Measurements from ENCODE around the gene ROBO2.

The ROBO2 gene

DNA sequence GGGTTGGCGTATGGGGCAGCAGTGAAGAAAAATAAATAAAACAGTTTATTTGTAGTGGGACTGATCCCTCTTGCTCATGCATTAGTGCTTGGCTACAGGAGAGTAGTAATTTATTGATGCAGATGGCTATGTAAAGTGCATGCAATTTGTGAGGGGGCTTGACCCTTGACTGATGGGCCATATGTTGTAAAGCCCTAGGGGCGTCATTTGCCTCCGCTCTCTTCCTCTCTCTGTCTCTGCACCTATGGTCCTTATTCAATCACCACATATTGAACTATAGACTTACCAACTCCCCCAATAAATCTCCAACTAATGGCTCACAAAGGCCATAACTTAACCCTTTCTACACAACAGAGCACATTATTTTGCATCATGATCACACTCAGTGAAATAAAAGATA is 227.7 kb downstream of the ROBO2 start:
- peak; percentile 95 for DNase-seq

DNA sequence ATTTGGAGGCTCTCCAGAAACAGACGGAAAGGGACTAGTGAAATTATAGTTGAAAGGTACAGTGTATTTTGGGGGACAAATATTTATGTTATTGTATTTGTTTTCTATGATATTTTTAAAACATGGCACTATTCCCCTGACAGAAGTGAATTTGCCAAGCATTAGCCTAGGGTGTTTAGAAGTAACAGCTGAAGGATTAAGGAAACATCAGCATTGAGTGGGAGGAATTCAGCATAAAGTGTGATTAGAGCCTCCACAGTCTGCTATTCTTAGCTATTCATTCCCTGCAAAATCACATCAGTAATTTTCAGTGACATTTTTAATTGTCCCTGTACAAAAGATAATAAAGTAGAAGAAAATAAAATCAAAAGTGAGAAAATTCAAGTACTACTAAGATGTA is 231.4 kb downstream of the ROBO2 start:
- peak; percentile 38 for DNase-seq

DNA sequence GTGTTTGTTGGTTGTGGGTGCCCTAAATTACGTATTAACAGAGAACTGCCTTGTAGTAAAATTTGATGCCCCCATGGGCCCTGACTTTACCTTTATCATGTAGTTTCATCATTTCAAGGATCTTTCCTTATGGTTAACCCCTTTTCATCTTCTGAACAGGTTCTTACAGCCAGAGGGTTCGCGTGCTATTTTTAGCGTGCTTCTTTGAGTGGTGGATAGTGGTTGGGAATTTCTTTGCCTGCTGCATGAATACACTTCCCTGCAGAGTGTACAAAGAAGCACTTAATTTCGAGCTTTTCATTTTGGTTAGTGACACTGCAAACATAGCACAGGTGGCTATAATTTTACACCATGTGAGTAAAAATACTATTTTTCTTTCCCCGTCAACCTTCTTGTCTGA is 231.8 kb downstream of the ROBO2 start:
- peak; percentile 74 for DNase-seq

DNA sequence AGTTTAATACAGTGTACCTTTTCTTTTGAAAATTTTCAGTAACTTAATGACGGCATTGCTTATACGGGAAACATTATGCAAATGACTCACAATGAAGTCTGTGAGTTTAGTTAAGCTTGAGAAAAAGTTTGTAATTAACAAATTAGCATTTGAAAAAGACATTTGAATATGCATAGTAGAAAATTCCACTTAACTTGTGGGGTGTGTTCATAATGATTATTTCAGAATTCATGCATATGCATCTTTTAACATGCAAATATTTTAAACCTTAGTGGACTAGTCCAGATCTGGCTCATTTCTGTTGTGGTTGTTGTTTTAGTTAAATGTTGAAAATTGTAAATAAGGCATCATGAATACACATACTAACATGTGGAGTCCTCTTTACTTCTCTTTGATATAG is 239.4 kb downstream of the ROBO2 start:
- DNase-seq, result no peak

DNA sequence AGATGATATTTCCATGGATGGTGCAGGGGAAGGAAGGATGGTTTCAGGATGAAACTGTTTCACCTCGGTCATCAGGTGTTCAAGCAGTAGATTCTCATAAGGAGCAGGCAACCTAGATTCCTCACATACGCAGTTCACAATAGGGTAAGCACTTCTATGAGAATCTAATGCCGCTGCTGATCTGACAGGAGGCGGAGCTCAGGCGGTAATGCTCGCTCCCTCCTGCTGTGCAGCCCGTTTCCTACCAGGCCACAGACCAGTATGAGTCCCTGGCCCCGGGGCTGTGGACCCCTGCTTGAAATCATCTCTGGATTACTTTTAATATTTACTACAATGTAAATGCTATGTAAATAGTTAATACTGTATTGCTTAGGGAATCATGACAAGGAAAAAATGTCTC is 241.8 kb downstream of the ROBO2 start:
- DNase-seq, result peak; percentile 91

DNA sequence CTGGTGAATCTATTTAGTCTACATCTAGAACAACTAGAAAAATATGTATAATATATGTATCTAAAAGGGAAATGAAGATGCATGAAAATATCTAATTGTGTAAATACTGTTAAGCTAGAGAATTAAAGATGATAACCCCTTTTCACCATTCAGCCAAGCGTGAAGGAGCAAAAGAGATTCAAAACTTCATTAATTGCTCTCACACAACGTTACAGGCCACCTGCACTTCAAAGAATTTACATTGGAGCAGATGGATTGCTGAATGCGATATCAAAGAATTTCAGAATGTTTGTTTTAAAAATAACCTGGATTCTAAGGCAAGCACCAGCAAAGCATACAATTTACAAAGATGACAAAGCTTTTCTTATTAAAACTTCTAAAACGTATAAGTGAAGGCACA is 243.2 kb downstream of the ROBO2 start:
- peak; percentile 75 for DNase-seq

DNA sequence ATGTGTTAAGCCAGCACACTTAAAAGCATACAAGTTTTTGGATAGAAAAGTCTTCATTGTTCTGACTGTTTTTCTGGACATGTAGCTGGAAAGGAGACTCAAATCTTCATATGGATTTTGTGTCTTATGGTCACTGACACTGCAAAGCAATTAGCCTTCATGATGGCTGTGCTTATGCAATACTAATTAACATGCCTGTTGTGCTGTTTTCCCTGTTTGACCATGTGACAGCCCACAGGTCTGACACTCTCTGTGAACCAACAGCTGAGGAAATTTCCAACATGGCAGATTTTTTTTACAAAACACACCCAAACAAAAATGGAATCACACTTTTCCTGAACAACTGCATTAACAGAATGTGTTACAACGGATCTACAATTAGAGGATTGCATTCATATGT is 248.4 kb downstream of the ROBO2 start:
- peak; percentile 77 for DNase-seq

DNA sequence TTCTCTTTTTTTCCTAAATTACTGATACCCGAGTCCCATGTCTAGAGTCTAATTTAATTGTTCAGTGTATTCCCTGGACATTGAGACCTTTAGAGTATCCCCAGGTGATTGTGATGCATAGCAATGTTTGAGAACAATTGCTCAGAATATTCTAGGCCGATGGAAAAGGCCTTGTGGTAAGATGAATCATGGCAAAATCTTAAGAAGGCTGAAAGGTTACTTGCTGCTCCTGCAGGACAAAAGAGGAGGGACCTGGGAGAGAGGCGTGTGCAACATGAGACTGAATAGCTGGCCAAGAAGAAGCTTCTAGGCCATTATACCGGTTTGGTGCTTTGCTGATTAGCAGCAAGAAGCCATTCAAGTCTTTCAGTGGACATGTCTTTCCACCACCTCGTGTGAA is 256.6 kb downstream of the ROBO2 start:
- peak; percentile 23 for DNase-seq

DNA sequence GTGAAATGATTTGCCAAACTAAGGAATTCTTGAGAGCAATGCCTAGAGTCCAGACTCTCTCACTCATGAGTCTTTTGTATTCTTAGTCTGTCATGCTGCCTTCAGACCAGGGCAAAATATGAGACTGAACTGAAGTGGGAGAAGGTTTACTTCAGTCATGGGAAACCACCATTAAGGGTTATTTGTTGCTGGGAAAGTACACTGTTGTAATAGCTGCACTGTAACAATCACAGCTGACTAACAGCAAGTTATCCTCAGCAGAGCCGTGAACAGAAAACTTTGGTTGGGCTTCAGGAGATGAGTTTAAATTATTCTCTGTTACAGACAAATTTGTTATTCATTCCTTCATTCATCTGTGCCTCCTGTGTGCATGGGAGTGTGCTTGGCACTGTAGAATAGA is 258.5 kb downstream of the ROBO2 start:
- peak; percentile 11 for DNase-seq

DNA sequence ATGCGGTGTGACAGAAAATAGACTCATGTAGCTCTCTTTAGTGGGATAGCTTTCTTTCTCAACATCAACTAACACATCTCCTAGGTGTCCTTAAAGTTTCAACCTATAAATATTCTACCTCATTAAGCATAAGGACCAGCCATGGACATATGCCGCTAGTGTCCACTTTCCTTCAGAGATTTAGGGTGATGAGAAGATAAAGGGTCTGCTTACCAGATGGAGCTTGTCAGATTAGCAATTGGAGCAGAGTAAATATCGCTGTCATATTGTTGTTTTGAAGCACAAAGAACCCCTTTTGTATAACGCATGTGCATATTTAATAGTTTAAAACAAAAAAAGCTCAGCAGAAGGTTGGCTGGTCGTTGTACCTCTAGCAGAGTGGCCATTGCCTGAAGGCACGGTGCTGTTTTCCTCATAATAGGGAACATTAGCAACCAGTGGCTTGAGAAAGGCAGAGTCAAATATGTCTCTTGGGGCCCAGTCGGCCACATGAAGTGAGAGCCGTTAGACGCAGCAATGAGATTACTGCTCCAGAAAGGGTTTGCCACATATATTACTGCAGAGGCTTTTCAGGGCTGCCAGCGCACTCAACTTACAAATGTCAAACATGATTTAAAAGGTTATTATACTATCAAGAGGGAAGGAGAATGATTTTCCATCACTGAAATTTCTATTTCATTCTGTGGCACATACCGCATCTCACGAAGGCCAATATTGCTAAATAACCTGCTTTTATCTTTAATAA is 264.2 kb downstream of the ROBO2 start:
- DNase-seq, result peak; percentile 97

DNA sequence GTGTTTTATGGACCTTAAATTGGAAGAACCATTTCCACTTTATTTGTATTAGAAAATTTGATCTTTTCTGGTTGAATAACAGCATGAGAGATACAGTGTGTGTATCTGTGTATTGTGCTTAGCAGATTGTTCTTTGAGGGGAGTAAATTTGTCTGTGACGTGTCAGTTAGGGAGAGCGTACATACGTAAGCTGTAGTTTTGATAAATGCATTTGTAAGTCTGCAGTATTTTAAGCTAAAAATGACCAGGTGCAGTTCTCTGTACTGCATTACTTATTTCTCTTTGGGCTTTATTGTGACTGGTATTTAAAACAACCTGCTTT is 264.8 kb downstream of the ROBO2 start:
- peak; percentile 79 for DNase-seq

DNA sequence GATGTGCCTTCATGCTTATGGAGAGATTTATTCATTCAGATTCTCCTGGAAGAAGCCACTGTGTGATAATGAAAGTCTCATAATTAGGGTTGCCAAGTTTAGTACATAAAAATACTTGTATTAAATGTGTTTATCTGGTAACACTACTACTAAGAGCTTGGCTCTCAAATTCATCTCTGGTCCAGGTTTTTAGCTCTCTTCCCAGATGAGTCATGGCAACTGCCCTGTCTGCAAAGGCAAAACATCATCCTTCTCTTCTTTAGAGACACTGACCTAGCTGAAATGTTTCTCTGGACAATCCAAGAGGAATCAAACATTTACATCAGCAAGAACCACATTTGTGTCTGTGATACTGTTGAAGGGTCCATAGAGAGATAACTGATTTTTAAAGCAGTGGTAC is 269.6 kb downstream of the ROBO2 start:
- DNase-seq, result no peak

DNA sequence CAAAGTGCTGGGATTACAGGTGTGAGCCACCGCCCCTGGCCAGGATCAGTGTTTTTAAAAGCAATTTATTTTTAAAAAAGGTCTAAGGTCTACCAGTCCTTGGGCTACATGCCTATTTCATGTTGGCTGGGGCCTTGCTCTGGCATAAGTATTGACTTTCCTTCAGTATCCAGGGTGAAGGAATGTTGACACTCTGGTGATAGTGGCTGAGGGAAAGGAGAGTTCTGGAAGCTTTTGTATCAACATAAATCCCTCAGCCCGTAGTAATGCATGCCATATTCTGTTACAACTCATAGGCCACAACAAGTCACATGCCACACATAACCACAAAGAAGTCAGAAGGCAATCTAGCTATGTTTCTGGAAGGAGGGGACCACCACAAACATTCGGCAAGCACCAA is 273.9 kb downstream of the ROBO2 start:
- no peak for DNase-seq

DNA sequence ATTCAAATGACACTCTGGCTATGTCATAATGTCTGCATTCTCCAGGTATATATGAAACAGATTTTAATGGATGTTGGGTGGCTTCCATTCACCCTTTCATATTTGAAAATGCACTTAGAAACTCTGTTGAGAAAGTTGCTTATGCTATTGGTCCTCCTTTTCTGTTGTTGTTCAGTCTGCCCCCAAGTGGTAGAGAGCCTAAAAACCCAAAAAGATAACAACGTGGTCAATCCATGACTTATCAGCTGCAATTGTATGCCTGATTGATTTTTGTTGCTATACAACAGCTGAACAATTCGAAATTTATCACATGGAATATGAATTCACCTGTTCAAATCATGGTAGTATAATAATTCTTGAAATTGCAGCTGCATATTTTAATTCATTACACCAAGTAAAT is 279.8 kb downstream of the ROBO2 start:
- peak; percentile 59 for DNase-seq

DNA sequence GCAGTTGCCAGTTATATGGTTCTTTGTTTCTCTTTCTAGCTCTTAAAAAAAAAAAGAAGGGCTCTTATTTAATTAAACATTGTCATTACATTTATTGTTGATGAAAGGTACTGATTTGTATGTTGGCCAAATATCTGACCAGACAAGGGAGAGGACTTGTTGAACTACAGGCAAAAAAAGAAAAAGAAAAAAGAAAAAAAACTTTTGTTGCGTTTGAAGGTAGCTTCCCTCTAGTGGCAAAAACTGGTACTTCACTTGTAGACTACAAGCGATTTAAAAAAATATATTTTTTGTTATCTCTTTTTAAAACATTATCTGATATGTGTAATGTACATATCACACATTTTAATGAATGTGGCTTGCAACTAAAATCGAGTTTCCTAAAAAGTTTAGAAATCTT is 280.6 kb downstream of the ROBO2 start:
- peak; percentile 71 for DNase-seq

DNA sequence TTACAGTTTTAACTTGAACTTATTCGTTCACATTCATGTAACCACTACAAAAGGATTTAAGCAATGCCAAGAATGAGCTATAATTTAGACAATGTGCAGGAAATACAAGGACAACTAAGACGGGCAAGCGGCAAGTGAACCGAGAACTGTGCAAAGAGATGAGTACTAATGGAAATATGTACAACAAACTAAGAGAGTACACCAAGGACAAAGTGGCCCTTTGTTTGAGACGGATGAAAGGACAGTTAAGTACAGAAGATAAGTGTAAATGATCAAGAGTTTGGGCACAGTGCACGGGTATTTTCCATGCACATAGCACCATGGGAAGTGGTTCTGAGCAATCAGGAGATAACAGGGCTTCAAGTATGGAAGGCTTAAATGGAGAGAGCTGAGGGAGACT is 281.7 kb downstream of the ROBO2 start:
- DNase-seq, result no peak

DNA sequence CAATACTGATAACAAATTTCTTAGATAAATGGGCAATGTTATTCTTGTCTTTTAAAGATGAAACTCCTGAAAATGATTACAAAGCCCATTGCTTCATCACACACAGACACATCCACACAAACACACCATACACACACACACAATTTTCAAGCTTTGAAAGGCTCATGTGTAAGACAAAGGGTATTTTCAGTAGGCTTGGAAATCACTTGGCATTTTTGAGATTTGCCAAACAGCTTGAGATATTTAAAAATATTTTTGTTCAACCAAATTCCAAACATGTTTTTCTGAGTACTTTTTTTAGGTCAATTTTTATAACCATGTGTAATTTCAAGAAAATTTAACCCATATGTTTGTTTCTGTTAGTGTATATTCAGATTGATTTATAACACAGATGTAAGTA is 283.7 kb downstream of the ROBO2 start:
- DNase-seq, result no peak

DNA sequence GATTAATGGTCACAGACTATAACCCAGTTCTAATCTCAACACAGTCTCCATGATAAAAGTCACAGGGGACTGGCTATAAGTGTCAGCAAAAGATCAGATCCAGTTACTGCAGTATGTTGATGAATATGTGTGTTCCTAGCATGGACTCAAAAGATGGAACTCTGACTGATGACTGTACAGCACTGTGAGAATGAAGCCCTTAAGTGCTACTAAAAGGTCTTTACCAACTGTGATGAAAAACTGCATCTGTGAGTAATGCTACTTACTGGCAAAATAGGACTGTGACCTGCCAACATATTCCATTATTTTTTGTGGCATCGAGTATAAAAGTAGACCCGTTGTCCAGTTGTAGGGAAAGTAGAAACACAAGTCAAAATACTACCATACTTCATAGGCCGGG is 284.2 kb downstream of the ROBO2 start:
- no peak for DNase-seq

DNA sequence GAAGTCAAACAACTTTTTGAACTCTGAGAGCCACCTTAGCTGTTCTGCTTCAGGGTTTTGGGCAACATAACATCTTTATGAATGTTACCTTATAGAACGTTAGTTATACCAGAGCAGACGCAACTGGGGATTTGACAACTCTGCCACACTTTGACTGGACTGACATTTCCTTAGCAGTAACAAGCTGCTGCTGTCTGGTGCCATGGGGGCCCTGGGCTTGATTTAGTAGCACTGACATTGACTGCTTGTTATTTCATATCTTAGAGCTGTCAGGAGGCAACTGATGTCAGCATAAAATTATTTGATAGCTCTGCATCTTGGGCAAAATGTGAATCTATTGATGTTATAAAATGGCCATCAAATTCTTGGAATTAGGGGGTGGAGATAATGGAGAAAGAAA is 285.4 kb downstream of the ROBO2 start:
- no peak for DNase-seq

DNA sequence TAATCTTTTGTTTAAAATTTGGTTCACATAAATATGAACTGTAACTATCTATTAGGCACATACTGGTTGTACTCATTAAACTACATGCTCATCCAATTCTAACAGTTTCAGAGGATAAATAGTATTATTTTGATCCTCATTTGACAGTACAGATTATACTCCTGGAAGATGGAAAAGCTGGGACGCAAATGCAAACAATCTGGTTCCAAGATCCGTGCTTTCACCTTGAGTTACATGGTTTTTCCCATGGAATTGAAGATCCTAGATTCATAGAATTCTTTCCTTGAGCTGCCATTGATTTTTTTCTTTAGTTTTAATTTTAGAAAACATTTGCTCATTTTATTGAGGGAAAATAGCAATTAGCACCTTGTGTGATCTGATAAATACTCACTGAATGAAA is 285.8 kb downstream of the ROBO2 start:
- no peak for DNase-seq

DNA sequence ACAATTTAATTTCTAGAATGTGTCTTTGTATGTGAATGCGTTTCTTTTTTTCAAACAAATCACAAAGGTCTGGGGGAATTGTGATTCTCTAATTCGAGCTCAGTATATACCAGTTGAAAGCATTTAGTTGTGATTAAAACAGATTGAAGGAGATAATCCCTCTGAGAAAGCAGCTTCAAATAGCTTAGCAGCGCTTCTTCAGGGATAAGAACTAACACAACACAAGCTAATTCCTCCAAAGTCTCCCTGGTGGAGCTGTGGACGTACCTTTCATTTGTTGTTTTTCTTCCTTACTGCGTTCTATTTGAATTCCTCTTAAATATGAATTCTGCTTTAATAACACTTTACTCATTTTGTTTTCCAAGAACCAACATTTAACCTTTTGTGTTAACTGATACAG is 286.7 kb downstream of the ROBO2 start:
- DNase-seq, result no peak

DNA sequence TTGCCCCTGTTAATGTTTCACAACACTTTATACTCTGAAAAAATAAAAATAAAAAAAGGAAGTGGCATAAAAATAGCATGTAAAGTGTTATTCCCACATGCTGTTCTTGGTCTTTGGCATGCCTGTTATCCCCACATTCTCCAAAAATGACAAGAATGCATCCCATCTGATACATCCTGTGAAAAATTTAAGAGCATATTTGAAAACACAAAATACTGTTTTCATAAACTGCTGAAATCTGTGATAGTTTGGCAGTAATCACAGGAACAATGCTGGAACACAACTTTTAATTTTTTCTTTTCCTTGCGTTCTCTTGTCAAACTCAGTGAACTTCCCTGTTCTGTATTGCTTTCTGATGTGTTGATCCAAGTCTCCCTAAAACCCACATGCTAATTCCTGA is 288.8 kb downstream of the ROBO2 start:
- DNase-seq, result no peak

DNA sequence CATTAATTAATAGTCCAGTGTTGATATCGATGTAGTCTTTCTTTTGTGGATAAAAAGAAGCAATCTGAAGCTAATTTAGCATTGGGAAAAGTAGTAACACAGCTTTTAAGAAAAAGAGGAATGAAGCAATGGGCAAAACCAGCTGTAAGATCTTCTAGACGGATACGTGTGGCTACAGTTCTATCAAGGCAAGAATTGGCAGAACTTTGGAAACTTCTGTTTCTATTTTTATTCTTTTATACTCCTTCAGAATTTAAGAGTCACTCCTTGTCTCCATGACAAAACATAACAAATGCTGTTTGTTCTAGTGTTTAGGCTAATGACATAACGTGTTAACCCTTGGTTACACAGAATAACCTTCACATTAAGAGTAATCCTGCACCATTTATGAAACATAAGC is 289.2 kb downstream of the ROBO2 start:
- DNase-seq, result peak; percentile 20

DNA sequence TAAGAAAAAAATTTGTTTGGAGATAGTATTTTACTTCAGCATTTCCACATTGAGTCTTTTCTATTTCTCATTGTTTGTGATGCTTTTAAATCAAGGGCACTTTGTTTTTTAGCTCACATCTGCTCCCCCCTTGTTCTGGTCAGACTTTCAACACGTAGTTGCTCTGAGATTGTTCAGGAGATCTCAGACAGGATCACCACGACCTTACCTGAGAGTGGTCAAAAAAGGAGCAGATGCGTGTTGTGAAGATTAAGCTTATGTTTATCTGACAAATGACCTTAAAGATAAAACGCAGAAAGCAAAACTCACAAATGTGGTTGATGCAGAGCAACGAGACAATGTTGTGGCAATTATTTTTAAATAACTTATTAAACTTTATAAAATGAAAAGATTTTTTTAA is 298.3 kb downstream of the ROBO2 start:
- DNase-seq, result peak; percentile 37

DNA sequence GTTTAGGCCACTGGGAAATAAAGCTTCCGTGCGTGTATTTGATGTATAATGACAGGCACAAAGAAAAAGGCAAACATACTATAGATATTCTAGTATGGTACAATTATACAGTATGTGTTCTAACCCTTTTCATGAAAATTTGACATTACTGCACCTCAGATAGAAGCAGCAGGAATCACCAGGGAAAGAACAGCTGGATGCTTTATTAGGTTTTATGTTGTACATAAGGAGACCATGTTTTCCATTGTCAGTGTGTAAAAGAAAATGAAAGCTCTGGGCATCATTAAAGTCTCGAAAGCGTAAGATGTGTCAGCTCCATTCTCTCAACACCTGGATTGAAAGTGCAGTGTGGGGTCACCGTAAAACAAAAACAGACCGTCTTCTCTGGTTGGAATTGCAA is 302.1 kb downstream of the ROBO2 start:
- DNase-seq, result peak; percentile 61

DNA sequence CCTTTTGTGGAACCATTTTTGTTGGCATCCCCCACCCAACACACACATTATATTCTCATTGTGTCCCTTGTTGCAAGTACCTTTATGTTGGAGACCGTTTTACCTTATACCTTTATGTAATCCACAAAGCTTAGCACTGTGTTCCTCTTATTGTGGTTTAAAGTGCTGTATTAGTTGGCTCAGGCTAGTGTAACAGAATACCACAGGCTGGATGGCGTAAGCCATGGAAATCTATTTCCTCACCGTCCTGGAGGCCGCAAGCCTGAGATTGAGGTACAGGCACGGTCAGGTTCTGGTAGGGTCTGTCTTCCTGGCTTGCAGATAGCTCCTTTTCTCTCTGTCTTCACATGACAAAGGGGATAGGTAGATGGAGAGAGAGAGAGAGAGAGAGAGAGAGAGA is 302.8 kb downstream of the ROBO2 start:
- no peak for DNase-seq

All from NCI-H69 (cell line).